Neural progenitor cell (in vitro differentiated cells): Measurements from ENCODE around the gene RCAN3.

Experiments used
- EZH2 ChIP-seq: fragments of 200-600 bp; sonication (generic); IDR thresholded peaks from 2 replicates; pipeline ENCODE4 v1.6.1; 2017; ENCODE audit warnings: antibody characterized with exemption, mild to moderate bottlenecking, moderate library complexity
- TF ChIP-seq, protein P1 (sequence below): fragments of 200-600 bp; sonication (generic); IDR thresholded peaks from 2 replicates; pipeline ENCODE4 v1.5.1; 2017; ENCODE audit warnings: antibody characterized with exemption, mild to moderate bottlenecking

GRCh38 chr1:24508911-24509310, 6.3 kb downstream of the RCAN3 start:
- TF ChIP-seq, protein P1, sequence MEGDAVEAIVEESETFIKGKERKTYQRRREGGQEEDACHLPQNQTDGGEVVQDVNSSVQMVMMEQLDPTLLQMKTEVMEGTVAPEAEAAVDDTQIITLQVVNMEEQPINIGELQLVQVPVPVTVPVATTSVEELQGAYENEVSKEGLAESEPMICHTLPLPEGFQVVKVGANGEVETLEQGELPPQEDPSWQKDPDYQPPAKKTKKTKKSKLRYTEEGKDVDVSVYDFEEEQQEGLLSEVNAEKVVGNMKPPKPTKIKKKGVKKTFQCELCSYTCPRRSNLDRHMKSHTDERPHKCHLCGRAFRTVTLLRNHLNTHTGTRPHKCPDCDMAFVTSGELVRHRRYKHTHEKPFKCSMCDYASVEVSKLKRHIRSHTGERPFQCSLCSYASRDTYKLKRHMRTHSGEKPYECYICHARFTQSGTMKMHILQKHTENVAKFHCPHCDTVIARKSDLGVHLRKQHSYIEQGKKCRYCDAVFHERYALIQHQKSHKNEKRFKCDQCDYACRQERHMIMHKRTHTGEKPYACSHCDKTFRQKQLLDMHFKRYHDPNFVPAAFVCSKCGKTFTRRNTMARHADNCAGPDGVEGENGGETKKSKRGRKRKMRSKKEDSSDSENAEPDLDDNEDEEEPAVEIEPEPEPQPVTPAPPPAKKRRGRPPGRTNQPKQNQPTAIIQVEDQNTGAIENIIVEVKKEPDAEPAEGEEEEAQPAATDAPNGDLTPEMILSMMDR, result no peak
- no peak for TF ChIP-seq EZH2
